GM19351 (cell line): ENCODE results near the gene C17orf107.

ENCODE experiments used
- ATAC-seq: cut with Tn5 transposase; IDR thresholded peaks from one replicate; pipeline ENCODE4 v1.9.1; 2021; ENCODE audit warnings: mild to moderate bottlenecking, moderate library complexity; ENCODE audit not compliant: unreplicated experiment

The C17orf107 gene

DNA sequence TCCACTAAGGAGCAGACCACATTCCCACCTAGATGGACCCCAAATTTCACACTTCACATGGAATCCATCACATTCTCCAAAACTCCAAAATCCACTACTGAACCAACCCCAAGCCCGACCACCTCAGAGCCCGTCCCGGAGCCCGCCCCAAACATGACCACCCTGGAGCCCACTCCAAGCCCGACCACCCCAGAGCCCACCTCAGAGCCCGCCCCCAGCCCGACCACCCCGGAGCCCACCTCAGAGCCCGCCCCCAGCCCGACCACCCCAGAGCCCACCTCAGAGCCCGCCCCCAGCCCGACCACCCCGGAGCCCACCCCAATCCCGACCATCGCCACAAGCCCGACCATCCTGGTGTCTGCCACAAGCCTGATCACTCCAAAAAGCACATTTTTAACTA is 34.3 kb downstream of the C17orf107 start:
- ATAC-seq, result no peak

DNA sequence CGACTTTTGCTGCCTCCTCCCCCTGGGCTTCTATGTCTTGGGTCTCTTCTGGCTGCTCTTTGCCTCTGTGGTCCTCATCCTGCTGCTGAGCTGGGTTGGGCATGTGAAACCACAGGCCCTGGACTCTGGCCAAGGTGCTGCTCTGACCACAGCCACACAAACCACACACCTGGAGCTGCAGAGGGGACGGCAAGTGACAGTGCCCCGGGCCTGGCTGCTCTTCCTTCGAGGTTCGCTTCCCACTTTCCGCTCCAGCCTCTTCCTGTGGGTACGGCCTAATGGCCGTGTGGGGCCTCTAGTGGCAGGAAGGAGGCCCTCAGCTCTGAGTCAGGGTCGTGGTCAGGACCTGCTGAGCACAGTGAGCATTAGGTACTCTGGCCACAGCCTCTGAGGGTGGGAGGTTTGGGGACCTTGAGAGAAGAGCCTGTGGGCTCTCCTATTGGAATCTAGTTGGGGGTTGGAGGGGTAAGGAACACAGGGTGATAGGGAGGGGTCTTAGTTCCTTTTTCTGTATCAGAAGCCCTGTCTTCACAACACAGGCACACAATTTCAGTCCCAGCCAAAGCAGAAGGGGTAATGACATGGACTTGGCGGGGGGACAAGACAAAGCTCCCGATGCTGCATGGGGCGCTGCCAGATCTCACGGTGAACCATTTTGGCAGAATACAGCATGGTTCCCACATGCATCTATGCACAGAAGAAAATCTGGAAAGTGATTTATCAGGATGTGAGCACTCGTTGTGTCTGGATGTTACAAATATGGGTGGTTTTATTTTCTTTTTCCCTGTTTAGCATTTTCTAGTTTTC is 35.0 kb downstream of the C17orf107 start:
- no peak for ATAC-seq

DNA sequence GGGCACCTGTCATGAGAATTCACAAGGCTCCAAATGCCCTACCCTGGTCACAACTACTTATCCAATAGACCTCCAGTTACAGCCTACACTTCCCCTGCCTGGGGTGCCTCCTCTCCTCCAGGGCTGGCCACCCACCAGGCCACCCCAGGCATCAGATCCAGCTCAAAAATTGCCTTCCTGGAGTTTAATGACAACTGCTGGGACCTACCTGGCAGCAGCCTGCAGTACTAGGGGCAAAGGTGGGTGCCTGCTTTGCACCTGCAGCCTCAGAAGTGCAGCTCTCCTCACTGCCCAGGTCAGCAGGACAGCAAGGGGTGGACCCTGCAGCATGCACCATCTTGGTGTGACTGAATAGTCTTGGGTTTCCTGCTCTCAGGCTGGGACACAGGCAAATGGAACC is 36.3 kb downstream of the C17orf107 start:
- ATAC-seq, result no peak

DNA sequence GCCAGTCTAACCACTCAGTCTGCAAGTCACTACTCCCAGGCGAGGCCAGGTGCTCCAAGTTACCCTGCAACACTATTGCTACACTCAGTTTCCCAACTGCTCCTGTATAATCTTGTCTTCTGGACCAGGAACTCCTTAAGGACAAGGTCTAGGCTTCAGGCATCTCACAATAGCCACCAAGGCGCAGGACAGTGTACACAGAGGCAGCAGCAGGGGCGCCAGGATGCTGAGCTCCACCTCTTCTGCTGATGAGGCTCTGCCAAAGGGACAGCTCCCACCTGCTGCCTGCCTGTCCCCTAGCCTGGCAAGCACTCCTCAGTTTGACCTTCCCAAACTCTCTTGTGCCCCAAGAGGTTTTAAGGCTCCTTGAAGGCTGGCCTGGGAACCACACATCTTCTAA is 37.1 kb downstream of the C17orf107 start:
- ATAC-seq, result no peak

DNA sequence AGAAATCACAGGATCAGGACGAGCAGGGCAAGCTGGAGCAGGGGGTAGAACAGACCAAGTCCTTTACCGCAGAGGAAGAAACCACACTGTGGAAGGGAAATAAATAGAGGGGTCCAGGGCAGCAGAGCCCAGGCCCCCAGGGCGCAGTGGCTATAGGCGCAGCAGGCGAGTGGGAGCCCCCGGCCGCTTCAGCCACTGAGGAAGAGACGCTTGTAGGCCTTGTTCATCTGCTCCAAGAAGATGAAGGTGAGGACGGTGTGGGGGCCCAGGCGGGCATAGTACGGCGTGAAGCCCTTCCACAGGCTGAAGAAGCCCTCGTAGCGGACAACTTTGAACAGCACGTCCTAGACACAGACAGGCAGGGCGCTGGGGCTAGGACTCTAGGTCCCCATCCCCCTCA is 38.2 kb downstream of the C17orf107 start:
- ATAC-seq, result no peak

DNA sequence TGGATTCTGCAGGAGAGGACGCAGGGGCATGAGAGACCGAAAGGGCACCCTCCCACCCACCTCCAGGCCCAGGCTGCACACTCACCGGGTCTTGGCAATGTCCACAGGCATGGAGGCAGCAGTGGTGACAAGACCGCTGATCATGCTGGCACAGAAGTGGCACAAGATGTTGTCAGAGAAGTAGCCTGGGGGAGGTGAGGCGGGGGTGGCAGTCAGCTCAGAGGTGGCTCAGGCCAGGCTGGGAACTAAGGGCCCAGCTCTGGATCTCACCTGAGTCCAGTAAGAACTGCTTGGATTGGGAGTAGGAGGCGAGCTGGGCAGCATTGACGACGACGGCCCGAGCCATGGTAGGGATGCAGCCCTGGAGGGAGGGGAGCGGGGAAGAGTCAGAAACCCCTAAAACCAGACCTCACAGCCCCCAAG is 38.7 kb downstream of the C17orf107 start:
- no peak for ATAC-seq

DNA sequence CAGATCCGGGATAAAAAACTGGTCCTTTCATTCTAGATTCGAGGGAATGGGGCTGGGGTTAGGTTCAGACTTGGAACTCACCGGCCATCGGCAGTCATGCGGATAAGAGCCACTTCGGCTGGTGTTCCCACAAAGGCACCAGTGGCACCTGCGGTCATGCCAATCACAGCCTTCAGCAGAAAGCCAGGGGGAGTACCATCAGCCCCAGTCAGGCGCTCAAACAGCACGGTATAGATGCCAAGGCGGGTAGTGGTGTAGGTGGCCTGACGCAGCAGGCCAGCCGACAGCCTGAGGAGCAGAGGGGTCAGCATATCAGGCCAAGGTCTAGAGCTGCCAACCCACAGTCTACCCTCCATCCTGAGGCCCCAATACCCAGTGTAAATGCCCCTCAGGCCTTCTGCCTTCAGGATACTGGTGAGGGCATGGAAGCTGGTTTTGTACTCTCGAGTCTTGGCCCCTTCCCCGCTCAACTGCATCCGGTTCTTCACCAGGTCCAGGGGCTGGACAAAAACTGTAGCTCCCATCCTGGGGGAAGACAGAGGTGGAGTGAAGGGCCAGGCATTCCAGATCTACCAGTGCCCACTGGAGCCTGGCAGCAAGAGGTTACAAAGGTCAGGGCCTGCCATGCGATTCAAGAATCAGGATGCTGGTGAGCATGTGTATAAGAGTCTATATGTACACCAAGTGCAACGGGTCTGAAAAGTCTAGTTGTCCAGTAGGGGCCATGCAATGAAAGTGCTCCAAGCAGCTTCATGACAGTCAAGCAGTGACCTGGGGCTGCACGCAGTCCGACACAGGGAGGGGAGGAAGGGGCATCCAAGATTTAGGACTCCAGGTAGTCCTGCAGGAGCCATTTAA is 39.6 kb downstream of the C17orf107 start:
- ATAC-seq, result no peak

DNA sequence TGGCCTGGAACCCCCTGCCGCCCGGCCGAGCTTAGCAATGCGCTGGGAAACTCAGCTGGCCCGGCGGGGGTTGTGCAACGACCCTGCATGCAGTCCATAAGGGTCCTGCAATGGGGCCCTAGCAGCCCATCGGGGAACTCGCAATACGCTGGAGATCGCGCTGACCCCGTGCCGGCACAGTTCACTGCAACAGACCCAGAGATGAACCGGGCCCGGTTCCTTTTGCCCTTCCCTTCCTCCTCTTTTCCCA is 40.1 kb downstream of the C17orf107 start:
- peak; percentile 2 for ATAC-seq

DNA sequence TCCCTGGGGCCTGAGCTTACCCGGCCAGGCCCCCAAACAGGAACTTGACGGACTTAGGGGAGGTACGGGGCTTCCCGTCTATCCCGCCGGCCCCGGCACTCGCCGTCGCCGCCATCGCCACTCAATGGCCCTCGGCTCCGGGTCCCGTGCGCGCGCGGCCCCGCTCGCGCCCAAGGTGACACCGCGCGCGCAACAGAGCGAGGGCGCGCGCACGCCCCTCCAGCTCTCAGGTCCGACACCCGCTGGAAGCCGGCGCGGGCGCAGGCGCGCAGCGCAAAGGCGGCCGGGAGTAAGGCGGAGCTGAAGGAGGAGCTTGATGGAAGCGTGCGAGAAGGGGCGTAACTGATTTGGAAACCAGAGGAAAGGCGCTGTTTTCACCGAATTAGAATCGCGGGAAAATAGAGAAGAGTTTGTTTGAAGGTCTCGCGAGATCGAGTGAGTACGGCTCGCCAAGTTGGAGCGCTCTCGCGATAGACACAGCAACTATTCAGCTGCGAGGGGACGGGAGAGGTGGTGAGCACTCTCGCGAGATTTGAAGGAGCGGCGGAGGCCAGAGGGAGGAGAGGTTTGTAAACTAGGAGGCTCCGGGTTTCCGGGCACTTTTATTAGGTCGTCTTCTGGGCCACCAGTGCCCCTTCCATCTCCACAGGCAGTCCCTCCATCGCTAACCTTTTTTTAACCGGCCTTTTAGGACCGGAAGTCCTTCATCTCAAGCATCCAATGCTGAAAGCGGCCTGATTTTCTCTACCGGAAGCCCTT is 40.6 kb downstream of the C17orf107 start, which contains the start of the genes RNF167 and SLC25A11:
Gene RNF167 (plus strand): TSS at position 473 of the 759 bp plus-strand sequence. CDS start 642 bp downstream, outside the sequence.
Gene SLC25A11 (minus strand): TSS at position 251 of the 759 bp plus-strand sequence. CDS start 136 bp downstream, at position 115.
- ATAC-seq, result peak; percentile 79

DNA sequence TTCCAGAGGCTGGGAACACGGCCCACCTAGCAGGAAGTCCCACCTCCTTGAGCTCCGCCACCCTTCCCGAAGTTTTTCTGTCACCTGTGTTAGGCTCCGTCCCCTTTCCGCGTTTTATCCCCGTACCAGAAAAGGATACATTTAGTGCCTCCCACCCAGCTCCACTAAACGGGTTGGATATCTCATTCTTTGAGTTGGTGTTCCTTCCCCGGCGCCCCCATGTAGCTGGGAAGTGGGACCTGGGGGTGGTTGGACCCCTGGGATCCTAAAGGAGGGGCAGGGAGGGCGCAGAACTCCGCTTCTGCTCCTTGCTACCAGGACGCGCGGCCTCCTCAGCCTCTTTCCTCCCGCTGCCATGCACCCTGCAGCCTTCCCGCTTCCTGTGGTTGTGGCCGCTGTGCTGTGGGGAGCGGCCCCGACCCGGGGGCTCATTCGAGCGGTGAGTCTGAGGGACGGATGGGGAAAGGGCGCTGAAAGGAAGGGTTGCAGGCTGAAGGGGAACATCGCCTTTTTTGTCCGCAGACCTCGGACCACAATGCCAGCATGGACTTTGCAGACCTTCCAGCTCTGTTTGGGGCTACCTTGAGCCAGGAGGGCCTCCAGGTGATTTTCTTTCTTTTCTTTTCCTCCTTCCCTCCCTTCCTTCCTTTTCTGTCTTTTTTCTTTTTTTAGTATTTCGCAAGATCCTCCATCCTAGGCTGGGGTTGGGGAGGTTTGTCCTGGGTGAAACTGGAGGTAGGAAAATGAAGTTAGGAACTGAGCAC is 41.4 kb downstream of the C17orf107 start:
- no peak for ATAC-seq

DNA sequence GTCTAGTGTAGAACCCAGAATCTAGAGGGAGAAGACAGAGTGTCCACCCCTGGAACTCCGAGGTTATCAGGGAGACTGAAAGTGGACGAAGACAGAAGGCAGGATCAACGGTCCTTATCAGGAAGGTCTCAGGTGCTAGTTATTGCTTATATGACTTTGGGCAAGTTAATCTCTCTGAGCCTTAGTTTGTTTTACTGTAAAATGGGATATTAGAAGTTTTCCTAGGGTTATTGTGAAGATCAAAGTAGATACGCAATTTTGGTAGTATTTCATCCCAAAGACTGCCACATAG is 41.9 kb downstream of the C17orf107 start:
- ATAC-seq, result no peak

DNA sequence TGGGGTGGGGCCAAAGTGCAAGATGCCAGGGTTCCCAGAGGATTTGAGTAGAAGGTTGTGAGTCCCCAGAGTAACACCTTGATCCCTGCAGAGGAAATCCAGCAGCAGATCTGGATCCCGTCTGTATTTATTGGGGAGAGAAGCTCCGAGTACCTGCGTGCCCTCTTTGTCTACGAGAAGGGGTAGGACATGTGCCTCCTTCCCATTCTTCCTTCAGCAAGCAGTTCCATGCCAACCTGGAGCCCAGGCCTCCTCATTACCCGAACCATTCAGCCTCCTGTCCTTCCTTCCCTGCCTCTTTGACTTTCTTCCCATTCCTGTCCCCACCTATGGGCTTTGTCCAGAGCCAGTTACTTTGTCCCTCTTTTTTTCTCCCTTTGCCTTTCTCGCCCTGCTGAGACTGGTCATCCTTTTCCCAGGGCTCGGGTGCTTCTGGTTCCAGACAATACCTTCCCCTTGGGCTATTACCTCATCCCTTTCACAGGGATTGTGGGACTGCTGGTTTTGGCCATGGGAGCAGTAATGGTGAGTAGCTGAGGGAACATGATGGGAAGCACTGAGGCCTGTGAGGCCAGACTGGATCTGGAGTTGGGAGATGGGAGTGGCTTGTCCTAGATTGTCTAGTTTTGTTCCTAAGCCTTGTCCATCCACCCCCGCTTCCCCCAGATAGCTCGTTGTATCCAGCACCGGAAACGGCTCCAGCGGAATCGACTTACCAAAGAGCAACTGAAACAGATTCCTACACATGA is 43.6 kb downstream of the C17orf107 start:
- ATAC-seq, result no peak

DNA sequence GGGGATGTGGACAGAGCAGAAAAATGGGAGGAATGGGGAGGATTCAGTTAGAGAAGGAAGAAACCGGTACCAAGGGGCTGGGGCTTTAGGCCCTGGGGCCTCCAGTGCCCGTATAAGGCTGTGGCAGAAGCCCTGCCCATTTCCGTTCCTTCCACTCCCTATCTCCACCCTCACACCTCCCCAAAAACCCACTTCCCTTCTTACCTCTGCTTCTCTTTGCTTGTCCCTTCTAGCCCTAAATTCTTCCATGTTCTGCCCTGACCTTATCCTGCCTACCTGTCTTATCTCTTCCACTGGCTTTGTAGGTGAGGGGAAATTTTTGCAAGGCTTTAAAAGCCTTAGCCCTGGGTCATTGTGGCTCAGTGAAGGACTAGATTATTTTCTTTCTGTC is 44.8 kb downstream of the C17orf107 start:
- no peak for ATAC-seq

DNA sequence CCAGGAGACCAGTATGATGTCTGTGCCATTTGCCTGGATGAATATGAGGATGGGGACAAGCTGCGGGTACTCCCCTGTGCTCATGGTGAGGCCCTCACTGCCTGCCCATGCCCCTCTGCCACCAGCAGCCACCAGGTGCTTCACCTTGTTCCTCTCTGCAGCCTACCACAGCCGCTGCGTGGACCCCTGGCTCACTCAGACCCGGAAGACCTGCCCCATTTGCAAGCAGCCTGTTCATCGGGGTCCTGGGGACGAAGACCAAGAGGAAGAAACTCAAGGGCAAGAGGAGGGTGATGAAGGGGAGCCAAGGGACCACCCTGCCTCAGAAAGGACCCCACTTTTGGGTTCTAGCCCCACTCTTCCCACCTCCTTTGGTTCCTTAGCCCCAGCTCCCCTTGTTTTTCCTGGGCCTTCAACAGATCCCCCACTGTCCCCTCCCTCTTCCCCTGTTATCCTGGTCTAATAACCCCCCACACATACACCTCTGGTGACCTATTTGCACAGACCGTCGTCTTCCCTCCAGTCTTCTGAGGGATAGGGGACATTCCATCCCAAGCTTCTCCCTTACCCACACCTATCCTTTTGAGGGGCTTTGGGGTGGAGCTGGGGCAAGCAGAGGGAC is 45.3 kb downstream of the C17orf107 start:
- ATAC-seq, result no peak

DNA sequence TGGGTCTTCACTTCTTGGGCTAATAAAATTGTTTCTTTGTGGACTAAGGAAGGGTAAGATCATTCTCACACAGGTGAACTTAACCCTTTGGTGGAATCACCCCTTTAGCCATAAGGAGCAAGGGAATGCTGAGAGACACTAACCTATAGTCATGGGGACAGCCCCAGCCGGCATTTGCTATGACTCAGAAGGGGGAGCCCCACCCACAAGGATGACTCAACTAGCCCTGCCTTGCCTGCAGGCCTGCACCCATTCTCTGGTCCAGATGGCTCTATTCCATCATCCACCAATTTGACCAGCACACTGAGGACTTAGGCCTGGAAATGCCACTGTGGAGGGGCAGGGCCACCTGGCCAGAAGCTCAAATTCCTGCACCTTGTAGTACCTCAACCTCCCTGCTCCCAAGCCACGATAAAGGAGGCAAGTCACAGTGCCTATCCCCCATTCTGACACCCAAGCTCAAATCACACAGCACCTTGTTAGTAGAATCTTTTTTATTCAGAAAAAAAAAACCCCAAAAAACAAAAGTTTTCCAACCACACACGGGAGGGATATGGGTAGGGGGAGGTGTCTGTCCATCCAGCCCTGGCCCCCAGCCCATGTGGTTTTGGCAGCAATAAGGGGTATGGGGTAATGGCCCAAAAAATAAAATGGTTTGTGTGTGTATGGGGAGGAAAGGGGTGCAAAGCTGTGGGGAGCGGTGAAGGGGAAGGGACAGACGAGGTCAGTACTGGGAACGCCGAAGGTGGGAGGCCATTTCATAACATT is 46.0 kb downstream of the C17orf107 start:
- ATAC-seq, result no peak

DNA sequence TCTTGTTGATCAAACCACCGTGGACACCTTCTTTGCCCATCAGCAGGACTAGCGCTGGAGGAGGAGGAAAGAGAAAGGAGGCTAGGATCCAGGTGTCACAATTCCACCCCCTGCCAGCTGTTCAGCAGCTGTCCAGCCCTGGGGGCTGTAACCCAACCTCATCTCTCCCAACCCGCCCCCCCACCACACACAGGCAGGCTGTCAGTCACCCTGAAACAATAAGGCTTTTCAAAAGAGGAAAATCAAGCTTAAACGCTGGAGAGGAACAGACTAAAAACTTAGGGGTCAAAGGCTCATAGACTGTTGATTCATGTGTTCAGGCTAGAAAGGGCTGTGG is 46.6 kb downstream of the C17orf107 start:
- ATAC-seq, result no peak

DNA sequence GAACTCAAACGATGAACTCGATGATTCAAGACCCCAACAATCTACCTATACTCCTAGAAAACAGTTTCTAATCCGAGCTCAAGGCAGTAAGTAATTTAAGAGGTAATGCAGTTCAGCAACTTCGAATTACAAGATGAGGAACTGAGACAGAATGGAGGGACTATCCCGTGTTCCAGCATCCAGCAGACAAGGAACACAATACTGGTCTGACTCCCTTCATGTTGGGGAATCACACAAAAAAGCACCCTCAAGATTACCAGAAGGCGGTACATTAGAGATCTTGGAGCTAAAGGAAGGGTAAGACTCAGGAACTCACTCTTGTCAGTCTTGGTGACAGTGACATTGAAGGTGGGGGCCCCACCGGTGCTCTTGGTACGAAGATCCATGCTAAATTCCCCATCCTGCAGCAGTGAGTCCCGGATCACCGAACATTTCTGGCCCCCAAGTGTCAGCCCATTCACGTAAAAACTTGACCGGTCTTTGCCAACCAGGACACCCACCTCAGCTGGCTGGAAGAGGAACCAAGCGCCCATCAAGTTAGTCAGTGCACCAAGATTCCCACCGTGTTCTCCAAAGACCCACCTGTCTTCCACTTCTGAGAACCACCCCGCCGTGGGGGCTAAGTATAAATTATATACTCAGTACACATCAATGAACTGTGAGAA is 47.1 kb downstream of the C17orf107 start:
- no peak for ATAC-seq

DNA sequence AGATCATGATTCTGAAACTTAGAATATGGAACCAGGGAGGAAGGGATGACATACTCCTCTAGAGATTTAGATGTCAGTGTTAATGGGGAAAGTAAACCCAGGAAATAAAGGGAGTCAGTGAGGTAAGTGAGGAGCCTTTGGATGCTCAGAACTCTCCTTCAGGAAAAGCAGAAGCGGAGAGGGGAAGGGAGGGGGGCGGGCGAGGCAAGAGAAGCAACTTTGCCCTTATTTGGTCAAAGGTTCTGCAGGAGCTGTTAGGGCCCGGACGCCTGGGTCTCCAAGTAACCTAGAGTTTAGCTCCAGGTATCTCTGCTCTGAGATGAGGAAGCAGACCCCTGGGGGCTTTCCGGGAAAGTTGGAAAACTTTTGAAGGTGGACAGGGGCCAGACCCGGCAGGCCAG is 47.7 kb downstream of the C17orf107 start:
- no peak for ATAC-seq
